ENCODE measurements around the gene REC114. TPM values are rescaled to one million over a fixed set of nuclear protein-coding genes. Genes with fewer than 3 reads are reported as not detected.
"Not testable (repeated sequence)": the region's sequence is repeated elsewhere in the genome, so short reads cannot be mapped to it uniquely, and the experiment has no call there.

REC114 gene
- polyA plus RNA-seq, 1 experiment, result not detected

DNA sequence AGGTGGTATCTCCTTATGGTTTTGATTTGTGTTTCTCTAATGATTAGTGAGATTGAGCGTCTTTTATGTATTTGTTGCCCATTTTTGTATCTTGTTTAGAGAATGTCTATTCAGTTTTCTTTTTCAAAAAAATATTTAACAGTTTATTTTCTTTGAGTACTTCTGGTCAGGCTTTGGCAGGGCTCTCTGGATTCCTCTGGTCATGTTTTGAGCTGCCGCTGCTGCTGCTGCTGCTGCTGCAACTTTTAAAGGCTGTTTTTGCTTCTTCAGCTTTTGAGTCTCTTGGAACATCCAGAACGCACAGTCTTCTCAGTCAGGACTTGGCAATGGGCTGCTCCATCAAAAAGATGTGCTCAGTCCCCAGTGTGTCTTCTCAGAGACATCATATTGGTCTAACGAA is 40.1 kb downstream of the REC114 start:
- Histone ChIP-seq H3K4me3 (ENCODE audit: low read depth, low read length) (no peak overlapping the region), H3K9me3 (ENCODE audit: control insufficient read depth, insufficient read depth, low read length) (no peaks in the 10 kb centered on the region), H3K27me3 (ENCODE audit: control insufficient read depth, insufficient read depth, low read length) (no peaks in the 10 kb centered on the region), H3K27ac (ENCODE audit: low read depth, low read length) (no peak overlapping the region)
- TF ChIP-seq, protein P1, sequence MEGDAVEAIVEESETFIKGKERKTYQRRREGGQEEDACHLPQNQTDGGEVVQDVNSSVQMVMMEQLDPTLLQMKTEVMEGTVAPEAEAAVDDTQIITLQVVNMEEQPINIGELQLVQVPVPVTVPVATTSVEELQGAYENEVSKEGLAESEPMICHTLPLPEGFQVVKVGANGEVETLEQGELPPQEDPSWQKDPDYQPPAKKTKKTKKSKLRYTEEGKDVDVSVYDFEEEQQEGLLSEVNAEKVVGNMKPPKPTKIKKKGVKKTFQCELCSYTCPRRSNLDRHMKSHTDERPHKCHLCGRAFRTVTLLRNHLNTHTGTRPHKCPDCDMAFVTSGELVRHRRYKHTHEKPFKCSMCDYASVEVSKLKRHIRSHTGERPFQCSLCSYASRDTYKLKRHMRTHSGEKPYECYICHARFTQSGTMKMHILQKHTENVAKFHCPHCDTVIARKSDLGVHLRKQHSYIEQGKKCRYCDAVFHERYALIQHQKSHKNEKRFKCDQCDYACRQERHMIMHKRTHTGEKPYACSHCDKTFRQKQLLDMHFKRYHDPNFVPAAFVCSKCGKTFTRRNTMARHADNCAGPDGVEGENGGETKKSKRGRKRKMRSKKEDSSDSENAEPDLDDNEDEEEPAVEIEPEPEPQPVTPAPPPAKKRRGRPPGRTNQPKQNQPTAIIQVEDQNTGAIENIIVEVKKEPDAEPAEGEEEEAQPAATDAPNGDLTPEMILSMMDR (IDR thresholded peaks at IDR 0.05; ENCODE audit: low read depth, low read length), result no peak
- ChIA-PET CTCF (interaction anchor here (1.5 kb wide), 1 partner anchor 154 kb away, joined by 3 read pairs; no protein-coding TSS in a partner anchor), POLR2A (no interaction called here)
- peak; percentile 1 for DNase-seq (ENCODE audit: low read depth, low spot score)

DNA sequence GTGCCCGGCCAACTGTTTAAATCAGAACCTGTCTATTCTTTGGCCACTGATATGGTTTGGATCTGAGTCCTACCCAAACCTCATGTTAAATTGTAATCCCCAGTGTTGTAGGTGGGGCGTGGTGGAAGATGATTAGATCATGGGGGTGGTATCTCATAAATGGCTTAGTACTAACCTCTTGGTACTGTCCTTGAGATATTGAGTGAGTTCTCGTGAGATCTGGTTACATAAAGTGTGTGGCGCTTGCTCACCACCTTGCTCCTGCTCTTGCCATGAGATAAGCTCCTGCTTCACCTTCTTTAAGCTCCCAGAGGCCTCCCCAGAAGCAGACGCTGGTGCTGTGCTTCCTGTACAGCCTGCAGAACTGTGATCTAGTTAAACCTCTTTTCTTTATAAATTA is 42.4 kb downstream of the REC114 start:
- no peak for DNase-seq (ENCODE audit: low read depth, low spot score)
- H3K9me3 ChIP-seq (ENCODE audit: control insufficient read depth, insufficient read depth, low read length), result no peaks in the 10 kb centered on the region
- TF ChIP-seq, protein P1 (IDR thresholded peaks at IDR 0.05; ENCODE audit: low read depth, low read length), result no peak
- CTCF ChIA-PET, result interaction anchor here (1.0 to 1.2 kb wide), 2 partner anchors 74 to 151 kb away, joined by 3 to 6 read pairs; no protein-coding TSS in a partner anchor
- no peaks in the 10 kb centered on the region for H3K27me3 ChIP-seq (ENCODE audit: control insufficient read depth, insufficient read depth, low read length)
- peak overlapping the region; percentile 22 for H3K27ac ChIP-seq (ENCODE audit: low read depth, low read length)
- POLR2A ChIA-PET, result no interaction called here
- H3K4me3 ChIP-seq (ENCODE audit: low read depth, low read length), result no peak overlapping the region

DNA sequence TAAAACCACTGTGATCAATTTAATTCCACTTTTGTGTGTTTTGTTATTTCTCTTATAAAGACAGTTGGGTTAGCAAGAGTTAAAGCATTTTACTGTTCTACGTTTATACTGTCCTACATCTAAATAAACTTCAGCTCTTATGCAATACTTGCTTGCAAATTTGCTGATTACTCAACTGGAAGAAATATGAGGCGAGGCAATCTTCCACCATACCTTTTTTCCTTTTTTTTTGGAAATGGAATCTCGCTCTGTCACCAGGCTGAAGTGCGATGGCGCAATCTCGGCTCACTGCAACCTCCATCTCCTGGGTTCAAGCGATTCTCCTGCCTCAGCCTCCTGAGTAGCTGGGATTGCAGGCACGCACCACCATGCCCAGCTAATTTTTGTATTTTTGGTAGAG is 42.9 kb downstream of the REC114 start:
- H3K4me3 ChIP-seq (ENCODE audit: low read depth, low read length); H3K27me3 ChIP-seq (ENCODE audit: control insufficient read depth, insufficient read depth, low read length); POLR2A ChIA-PET; H3K9me3 ChIP-seq (ENCODE audit: control insufficient read depth, insufficient read depth, low read length); H3K27ac ChIP-seq (ENCODE audit: low read depth, low read length): not testable (repeated sequence)
- DNase-seq (ENCODE audit: low read depth, low spot score), result peak; percentile 4
- CTCF ChIA-PET, result interaction anchor here (1.0 to 1.2 kb wide), 2 partner anchors 74 to 151 kb away, joined by 3 to 6 read pairs; no protein-coding TSS in a partner anchor

DNA sequence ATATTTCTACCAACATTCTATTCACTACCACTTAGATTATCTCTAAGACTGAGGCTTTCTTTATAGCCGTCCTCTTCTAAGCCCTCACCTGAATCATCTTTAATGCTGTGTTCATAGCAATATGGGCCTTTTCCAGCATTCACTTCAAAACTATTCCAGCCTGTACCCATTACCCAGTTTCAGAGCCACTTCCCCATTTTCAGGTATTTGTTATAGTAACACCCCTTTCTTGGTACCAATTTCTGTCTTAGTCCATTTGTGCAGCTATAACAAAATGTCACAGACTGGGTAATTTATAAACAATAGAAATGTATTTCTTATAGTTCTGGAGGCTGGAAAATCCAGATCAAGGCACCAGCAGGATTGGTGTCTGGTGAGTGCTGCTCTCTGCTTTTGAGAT is 45.7 kb downstream of the REC114 start:
- no peak overlapping the region for H3K4me3 ChIP-seq (ENCODE audit: low read depth, low read length)
- POLR2A ChIA-PET, result no interaction called here
- no peaks in the 10 kb centered on the region for H3K9me3 ChIP-seq (ENCODE audit: control insufficient read depth, insufficient read depth, low read length)
- TF ChIP-seq, protein P1 (IDR thresholded peaks at IDR 0.05; ENCODE audit: low read depth, low read length), result no peak
- H3K27me3 ChIP-seq (ENCODE audit: control insufficient read depth, insufficient read depth, low read length), result no peaks in the 10 kb centered on the region
- DNase-seq (ENCODE audit: low read depth, low spot score), result no peak
- H3K27ac ChIP-seq (ENCODE audit: low read depth, low read length), result no peak overlapping the region
- CTCF ChIA-PET, result no interaction called here

DNA sequence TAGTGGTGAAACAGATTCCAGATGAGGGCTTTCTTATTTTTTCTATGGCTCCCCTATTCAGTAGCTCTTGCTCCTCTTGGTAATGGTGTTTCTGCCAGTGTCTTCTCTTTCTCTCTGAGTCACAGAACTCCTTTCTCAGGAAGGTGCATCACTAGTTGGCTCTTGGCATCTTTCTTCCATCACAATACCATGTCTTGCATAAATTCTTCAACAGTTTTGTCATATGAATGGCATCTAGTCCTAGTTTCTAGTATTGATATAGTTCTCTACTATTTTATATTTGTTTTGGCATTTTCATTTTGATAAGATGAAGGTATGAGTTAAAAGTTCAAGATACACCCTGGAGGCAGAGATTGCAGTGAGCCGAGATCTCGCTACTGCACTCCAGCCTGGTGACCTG is 51.0 kb downstream of the REC114 start:
- Histone ChIP-seq H3K27ac (ENCODE audit: low read depth, low read length) (no peak overlapping the region), H3K27me3 (ENCODE audit: control insufficient read depth, insufficient read depth, low read length) (no peaks in the 10 kb centered on the region), H3K4me3 (ENCODE audit: low read depth, low read length) (no peak overlapping the region), H3K9me3 (ENCODE audit: control insufficient read depth, insufficient read depth, low read length) (no peaks in the 10 kb centered on the region)
- DNase-seq (ENCODE audit: low read depth, low spot score), result no peak
- CTCF ChIA-PET, result interaction anchor here (0.7 kb wide), 1 partner anchor 359 kb away, joined by 3 read pairs; no protein-coding TSS in a partner anchor
- TF ChIP-seq, protein P1 (IDR thresholded peaks at IDR 0.05; ENCODE audit: low read depth, low read length), result no peak
- POLR2A ChIA-PET, result no interaction called here

DNA sequence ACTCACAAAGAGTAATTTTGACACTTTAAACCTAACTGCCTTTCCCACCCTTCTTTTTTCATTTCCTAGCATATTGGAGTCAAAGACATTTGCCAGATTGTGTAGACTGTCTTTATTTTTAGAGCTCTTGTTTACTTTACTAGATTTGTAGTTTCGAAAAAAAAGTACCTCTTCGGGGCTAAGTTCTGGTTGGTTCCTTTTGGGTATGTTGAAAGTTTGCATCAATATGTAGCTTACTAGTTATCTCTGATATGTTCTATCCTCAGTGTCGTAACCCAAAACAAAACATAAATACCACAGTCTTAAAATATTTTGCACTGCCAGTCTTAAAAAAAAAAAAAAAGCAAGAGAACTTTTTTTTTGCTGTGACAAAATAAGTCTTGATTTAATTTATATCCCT is 52.2 kb downstream of the REC114 start:
- H3K27ac ChIP-seq (ENCODE audit: low read depth, low read length), result no peak overlapping the region
- ChIA-PET POLR2A (no interaction called here), CTCF (no interaction called here)
- no peaks in the 10 kb centered on the region for H3K27me3 ChIP-seq (ENCODE audit: control insufficient read depth, insufficient read depth, low read length)
- no peak for DNase-seq (ENCODE audit: low read depth, low spot score)
- TF ChIP-seq, protein P1 (IDR thresholded peaks at IDR 0.05; ENCODE audit: low read depth, low read length), result no peak
- no peak overlapping the region for H3K4me3 ChIP-seq (ENCODE audit: low read depth, low read length)
- no peaks in the 10 kb centered on the region for H3K9me3 ChIP-seq (ENCODE audit: control insufficient read depth, insufficient read depth, low read length)
